Measurements from ENCODE around the gene SLC9A7.

SLC9A7 gene

DNA sequence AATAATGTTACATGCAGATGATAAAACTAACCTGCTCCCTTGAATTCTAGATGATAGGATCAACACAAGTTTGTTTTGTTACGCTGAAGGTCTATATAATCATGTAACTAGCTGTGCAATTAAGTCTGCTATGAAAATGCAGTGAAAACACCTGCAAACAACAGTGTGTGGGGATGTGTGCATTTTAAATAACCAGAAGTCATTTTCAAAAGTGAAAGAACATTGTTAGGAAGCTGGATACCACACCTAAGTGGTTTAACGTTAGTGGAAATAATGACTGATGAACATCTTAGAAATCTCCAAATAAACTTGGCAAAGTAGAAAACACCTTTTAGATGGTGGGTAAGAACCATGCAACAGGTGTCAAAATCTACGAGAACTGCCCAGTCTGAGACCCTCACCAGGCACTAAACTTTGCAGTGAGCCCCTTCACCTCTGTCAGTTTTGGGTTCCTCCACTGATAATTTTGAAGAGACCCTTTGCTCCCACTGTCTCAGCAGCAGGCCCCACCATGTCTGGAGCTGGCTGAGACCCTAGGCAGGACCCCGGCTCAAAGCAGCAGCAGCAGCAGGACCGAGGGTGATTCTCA, 148.8 kb downstream of the SLC9A7 start:
- no peak for TF ChIP-seq CTCF (IDR thresholded peaks at IDR 0.05; ENCODE audit: low read depth, low read length)
- no peak for DNase-seq (ENCODE audit: extremely low read depth, low read depth)

DNA sequence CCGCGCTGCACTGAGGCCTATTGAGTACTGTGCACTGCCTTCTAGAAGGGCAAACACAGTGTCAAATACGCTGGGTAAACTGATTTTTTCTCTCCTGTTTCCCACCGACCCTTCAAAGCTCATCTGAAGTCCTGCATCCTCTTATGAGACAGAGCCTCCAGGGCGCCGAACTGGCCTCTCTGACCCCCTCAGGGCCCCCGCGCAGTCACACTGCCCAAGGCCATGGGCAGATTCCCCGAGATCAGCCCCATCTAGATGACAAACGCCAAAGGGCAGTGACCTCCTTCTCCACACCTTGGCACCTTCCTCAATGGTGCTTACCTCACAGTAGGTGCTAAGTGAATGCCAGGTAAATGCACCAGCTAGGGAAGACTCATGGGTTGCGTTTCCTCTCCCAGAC, 151.0 kb downstream of the SLC9A7 start:
- no peak for DNase-seq (ENCODE audit: extremely low read depth, low read depth)
- TF ChIP-seq CTCF (IDR thresholded peaks at IDR 0.05; ENCODE audit: low read depth, low read length) = no peak

GRCh38 chrX:46602468-46603102, 156.3 kb downstream of the SLC9A7 start:
- DNase-seq (ENCODE audit: extremely low read depth, low read depth) = no peak
- no peak for TF ChIP-seq CTCF (IDR thresholded peaks at IDR 0.05; ENCODE audit: low read depth, low read length)

- no peak for DNase-seq (ENCODE audit: extremely low read depth, low read depth)
- no peak for TF ChIP-seq CTCF (IDR thresholded peaks at IDR 0.05; ENCODE audit: low read depth, low read length)
Observed at GRCh38 chrX:46601283-46601682, 157.6 kb downstream of the SLC9A7 start.

DNA sequence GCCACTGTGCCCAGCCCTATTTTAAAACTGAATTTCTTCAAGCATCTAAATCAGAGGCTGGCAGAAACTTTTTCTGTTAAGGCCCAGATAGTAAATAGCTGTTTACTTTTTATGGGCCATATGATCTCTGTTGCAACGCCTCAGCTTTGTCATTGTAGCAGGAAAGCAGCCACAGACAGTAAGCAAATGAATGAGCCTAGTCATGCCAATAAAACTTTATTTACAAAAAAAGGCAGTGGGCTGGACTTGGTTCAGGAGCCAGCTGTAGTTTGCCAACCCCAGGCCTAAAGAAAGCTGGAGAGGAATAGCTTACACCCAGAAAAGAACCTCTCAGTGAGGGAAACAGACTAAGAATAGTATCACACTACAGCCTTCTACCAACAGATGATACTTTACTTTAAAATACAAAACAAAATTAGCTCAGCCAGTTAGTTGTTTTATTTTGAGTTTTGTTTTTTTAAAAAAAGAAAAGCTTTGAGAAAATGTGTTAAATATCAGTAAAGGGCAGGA, 159.8 kb downstream of the SLC9A7 start:
- DNase-seq (ENCODE audit: extremely low read depth, low read depth) = no peak
- no peak for TF ChIP-seq CTCF (IDR thresholded peaks at IDR 0.05; ENCODE audit: low read depth, low read length)

- no peak for TF ChIP-seq CTCF (IDR thresholded peaks at IDR 0.05; ENCODE audit: low read depth, low read length)
- DNase-seq (ENCODE audit: extremely low read depth, low read depth) = no peak
Observed at GRCh38 chrX:46597771-46598170, 161.1 kb downstream of the SLC9A7 start.

DNA sequence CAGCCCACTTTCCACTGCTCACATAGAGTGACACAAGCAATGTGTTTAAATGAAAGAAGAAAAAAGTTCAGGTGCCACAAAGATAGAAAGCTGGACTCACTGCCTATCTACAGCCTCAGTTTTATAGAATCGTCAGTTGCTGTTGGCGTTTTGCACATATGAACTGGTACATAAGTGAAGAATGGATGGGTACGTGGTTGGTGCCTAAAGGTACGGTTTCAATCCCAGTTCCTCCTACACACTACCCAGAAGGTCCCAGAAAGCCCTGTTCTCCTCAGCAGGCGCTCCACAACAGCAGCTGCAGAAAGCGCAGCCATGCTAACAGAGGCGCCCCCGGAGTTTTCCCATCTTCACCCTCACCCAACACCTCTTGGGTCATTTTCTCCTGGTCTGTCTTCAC, 161.7 kb downstream of the SLC9A7 start:
- no peak for DNase-seq (ENCODE audit: extremely low read depth, low read depth)
- no peak for TF ChIP-seq CTCF (IDR thresholded peaks at IDR 0.05; ENCODE audit: low read depth, low read length)

Measured in AG09319 (cell line).